HG02852 (cell line): ENCODE results near the gene FAT1.
"Not testable (repeated sequence)": the region's sequence is repeated elsewhere in the genome, so short reads cannot be mapped to it uniquely, and the experiment has no call there.

ENCODE experiments used
- ATAC-seq: cut with Tn5 transposase; IDR thresholded peaks from one replicate; pipeline ENCODE4 v1.9.1; 2021; ENCODE audit warnings: mild to moderate bottlenecking, moderate library complexity; ENCODE audit not compliant: unreplicated experiment

FAT1 gene

GRCh38 chr4:186659935-186660334 lies 63.7 kb downstream of the FAT1 start:
- ATAC-seq = no peak

GRCh38 chr4:186659456-186659855 lies 64.2 kb downstream of the FAT1 start:
- ATAC-seq = not testable (repeated sequence)

GRCh38 chr4:186658657-186659056 lies 65.0 kb downstream of the FAT1 start:
- no peak for ATAC-seq

GRCh38 chr4:186657764-186658163 lies 65.9 kb downstream of the FAT1 start:
- ATAC-seq = no peak

- ATAC-seq = no peak
These were observed 69.7 kb downstream of the FAT1 start for GRCh38 chr4:186653969-186654368.

- ATAC-seq = no peak
These were observed 72.0 kb downstream of the FAT1 start for GRCh38 chr4:186651624-186652023.

GRCh38 chr4:186651181-186651603 lies 72.5 kb downstream of the FAT1 start:
- ATAC-seq = no peak

- no peak for ATAC-seq
These were observed 73.1 kb downstream of the FAT1 start for GRCh38 chr4:186650401-186651180.

GRCh38 chr4:186647821-186648220 lies 75.8 kb downstream of the FAT1 start:
- no peak for ATAC-seq

- no peak for ATAC-seq
These were observed 78.9 kb downstream of the FAT1 start for GRCh38 chr4:186644737-186645261.

- ATAC-seq = no peak
These were observed 79.4 kb downstream of the FAT1 start for GRCh38 chr4:186644311-186644638.

GRCh38 chr4:186643501-186644310 lies 80.0 kb downstream of the FAT1 start:
- no peak for ATAC-seq

GRCh38 chr4:186642998-186643397 lies 80.7 kb downstream of the FAT1 start:
- no peak for ATAC-seq

- ATAC-seq = no peak
These were observed 81.1 kb downstream of the FAT1 start for GRCh38 chr4:186642530-186642929.

GRCh38 chr4:186634591-186635128 lies 89.0 kb downstream of the FAT1 start:
- ATAC-seq = no peak

GRCh38 chr4:186633844-186634243 lies 89.8 kb downstream of the FAT1 start:
- no peak for ATAC-seq

- ATAC-seq = no peak
These were observed 93.5 kb downstream of the FAT1 start for GRCh38 chr4:186630128-186630527.

GRCh38 chr4:186628058-186628711 lies 95.5 kb downstream of the FAT1 start:
- no peak for ATAC-seq

- ATAC-seq = peak; percentile 56
These were observed 96.3 kb downstream of the FAT1 start for GRCh38 chr4:186627226-186627865.

- no peak for ATAC-seq
These were observed 98.7 kb downstream of the FAT1 start for GRCh38 chr4:186624951-186625350.

- ATAC-seq = no peak
These were observed 100.1 kb downstream of the FAT1 start for GRCh38 chr4:186623546-186623945.
